ENCODE results near the gene ARHGEF25. TPM values are rescaled to one million over a fixed set of nuclear protein-coding genes. Genes with fewer than 3 reads are reported as not detected.

The ARHGEF25 gene
- total and polyA plus RNA-seq, 2 of the 13 experiments (the other 11 are each of a cell fraction or from before 2014, with no cell fraction given) = 11.5 to 12.5 TPM

- no peak for TF ChIP-seq MLLT10 (CRISPR knock-in tag; IDR thresholded peaks at IDR 0.05)
- no peak; the same call in 1 of the 2 replicates for TF ChIP-seq ARNT2 (CRISPR knock-in tag; IDR thresholded peaks at IDR 0.05; ENCODE audit: low read depth)
- peak; percentile 73 for TF ChIP-seq HDAC1 (CRISPR knock-in tag; IDR thresholded peaks at IDR 0.05)
- TF ChIP-seq ZNF691 (CRISPR knock-in tag; IDR thresholded peaks at IDR 0.05; ENCODE audit: borderline replicate concordance, low read depth) = peak; percentile 17; the same call in 1 of the 2 replicates
- no peak for TF ChIP-seq ZBTB8A (CRISPR knock-in tag; IDR thresholded peaks at IDR 0.05; ENCODE audit: borderline replicate concordance, low read depth)
- TF ChIP-seq DNMT1 (CRISPR knock-in tag; IDR thresholded peaks at IDR 0.05) = no peak
- peak; percentile 58 for TF ChIP-seq ZNF770 (CRISPR knock-in tag; IDR thresholded peaks at IDR 0.05)
- TF ChIP-seq ATF2 (CRISPR knock-in tag; IDR thresholded peaks at IDR 0.05) = no peak
- peak; percentile 41; the same call in 1 of the 2 replicates for TF ChIP-seq PHF8 (CRISPR knock-in tag; IDR thresholded peaks at IDR 0.05)
- TF ChIP-seq DZIP1 (CRISPR knock-in tag; IDR thresholded peaks at IDR 0.05) = no peak
- TF ChIP-seq HNRNPH1 (optimal IDR thresholded peaks at IDR 0.05; ENCODE audit: low read depth, low read length) = no peak
- TF ChIP-seq ZNF20 (CRISPR knock-in tag; IDR thresholded peaks at IDR 0.05) = no peak
- TF ChIP-seq ZNF143 (CRISPR knock-in tag; IDR thresholded peaks at IDR 0.05) = peak; percentile 53; the same call in 1 of the 2 replicates
- no peak for TF ChIP-seq ZNF724P (CRISPR knock-in tag; IDR thresholded peaks at IDR 0.05; ENCODE audit: borderline replicate concordance)
- no peak for TF ChIP-seq ZNF563 (CRISPR knock-in tag; IDR thresholded peaks at IDR 0.05)
- TF ChIP-seq ZNF674 (CRISPR knock-in tag; IDR thresholded peaks at IDR 0.05; ENCODE audit: low read depth) = no peak
- TF ChIP-seq ZNF382 (CRISPR knock-in tag; IDR thresholded peaks at IDR 0.05; ENCODE audit: borderline replicate concordance) = no peak
- peak; percentile 53; the same call in 1 of the 2 replicates for TF ChIP-seq RARA (CRISPR knock-in tag; IDR thresholded peaks at IDR 0.05)
- no peak for TF ChIP-seq ZNF576 (CRISPR knock-in tag; IDR thresholded peaks at IDR 0.05)
- no peak for TF ChIP-seq ZNF546 (CRISPR knock-in tag; conservative IDR thresholded peaks at IDR 0.05)
- no peak for TF ChIP-seq RORA (CRISPR knock-in tag; IDR thresholded peaks at IDR 0.05)
Measured at GRCh38 chr12:57575771-57576612, 35.2 kb upstream of the ARHGEF25 start (continued).
